Stimulated activated CD4-positive, alpha-beta T cell treated with anti-CD3 and anti-CD28 coated beads, Interleukin-1b, Interleukin-23, amount 100 ng/mL, for 48 hours (primary cell): ENCODE results near the gene PIGX.
"Not testable (repeated sequence)": the region's sequence is repeated elsewhere in the genome, so short reads cannot be mapped to it uniquely, and the experiment has no call there.

ENCODE experiments used
- DNase-seq: peaks from one replicate; pipeline ENCODE4 v3.0.0-alpha.2; 2020

PIGX gene

GRCh38 chr3:196706731-196707130 lies 5.4 kb upstream of the PIGX start:
- no peak for DNase-seq

- no peak for DNase-seq
These were observed 4.6 kb upstream of the PIGX start for GRCh38 chr3:196707566-196707965.

GRCh38 chr3:196708467-196708866 lies 3.7 kb upstream of the PIGX start:
- DNase-seq, result no peak

- peak; percentile 59 for DNase-seq
These were observed 587 bp downstream of the PIGX start for GRCh38 chr3:196712514-196713413.

- DNase-seq, result not testable (repeated sequence)
These were observed 5.0 kb downstream of the PIGX start for GRCh38 chr3:196717162-196717561.

- no peak for DNase-seq
These were observed 8.9 kb downstream of the PIGX start for GRCh38 chr3:196721097-196721496.

GRCh38 chr3:196726788-196727675 lies 14.9 kb downstream of the PIGX start:
- DNase-seq, result no peak

GRCh38 chr3:196735751-196736150 lies 23.6 kb downstream of the PIGX start:
- DNase-seq, result no peak

GRCh38 chr3:196736670-196737374 lies 24.6 kb downstream of the PIGX start:
- DNase-seq, result no peak

GRCh38 chr3:196737655-196738054 lies 25.5 kb downstream of the PIGX start:
- DNase-seq, result no peak

- peak; percentile 87 for DNase-seq
These were observed 27.7 kb downstream of the PIGX start, which contains the start of gene PAK2 for GRCh38 chr3:196739671-196740480. Gene PAK2, plus strand, starts transcription at chr3:196739857. Its CDS starts 42,790 bp downstream, at chr3:196782647.

GRCh38 chr3:196740481-196741248 lies 28.5 kb downstream of the PIGX start:
- DNase-seq, result peak; percentile 50

GRCh38 chr3:196741249-196741889 lies 29.2 kb downstream of the PIGX start:
- no peak for DNase-seq

- DNase-seq, result not testable (repeated sequence)
These were observed 31.4 kb downstream of the PIGX start for GRCh38 chr3:196743569-196743968.

GRCh38 chr3:196749125-196749524 lies 36.9 kb downstream of the PIGX start:
- DNase-seq, result no peak

- DNase-seq, result no peak
These were observed 41.0 kb downstream of the PIGX start for GRCh38 chr3:196753201-196753600.

- no peak for DNase-seq
These were observed 42.2 kb downstream of the PIGX start for GRCh38 chr3:196754091-196754981.

GRCh38 chr3:196756732-196757131 lies 44.6 kb downstream of the PIGX start:
- DNase-seq, result no peak

- no peak for DNase-seq
These were observed 45.9 kb downstream of the PIGX start for GRCh38 chr3:196757876-196758739.
